DOHH2 (cell line): ENCODE data around the gene UBE2K.

Source experiments
- H3F3A ChIP-seq: fragments of 200-600 bp; sonication (generic), shearing (Covaris generic); 2 replicates; pipeline ENCODE4 v1.6.0; 2016; ENCODE audit warnings: antibody characterized with exemption, mild to moderate bottlenecking; ENCODE audit not compliant: control insufficient read depth, insufficient read depth
- H3K27ac ChIP-seq: fragments of 200-600 bp; sonication (generic); 2 replicates; pipeline ENCODE4 v1.5.1; 2014; ENCODE audit warnings: low read depth, mild to moderate bottlenecking, low read length, moderate library complexity
- H3K27me3 ChIP-seq: fragments of 200-600 bp; sonication (generic); 2 replicates; pipeline ENCODE4 v1.6.1; 2014; ENCODE audit warnings: mild to moderate bottlenecking, low read length, mixed read lengths; ENCODE audit not compliant: control insufficient read depth
- H3K36me3 ChIP-seq: fragments of 200-600 bp; sonication (generic); 2 replicates; pipeline ENCODE4 v1.6.1; 2014; ENCODE audit warnings: mild to moderate bottlenecking, low read length, moderate library complexity, mixed read lengths; ENCODE audit not compliant: control insufficient read depth
- H3K4me1 ChIP-seq: fragments of 200-600 bp; sonication (generic); 2 replicates; pipeline ENCODE4 v1.6.1; 2014; ENCODE audit warnings: mild to moderate bottlenecking, low read length, mixed read lengths; ENCODE audit not compliant: control insufficient read depth
- H3K4me2 ChIP-seq: fragments of 200-600 bp; sonication (generic); 2 replicates; pipeline ENCODE4 v1.6.0; 2014; ENCODE audit warnings: mild to moderate bottlenecking, low read length, moderate library complexity
- H3K4me3 ChIP-seq: fragments of 200-600 bp; sonication (generic); 2 replicates; pipeline ENCODE4 v1.5.1; 2014; ENCODE audit warnings: mild to moderate bottlenecking, low read length, mixed read lengths
- H3K79me2 ChIP-seq: fragments of 200-600 bp; sonication (generic); 2 replicates; pipeline ENCODE4 v1.6.1; 2014; ENCODE audit warnings: mild to moderate bottlenecking, low read length, mixed read lengths; ENCODE audit not compliant: control insufficient read depth
- H3K9me2 ChIP-seq: fragments of 200-600 bp; sonication (generic); replicated peaks from 2 replicates; pipeline ENCODE4 v1.6.1; 2014; ENCODE audit warnings: mild to moderate bottlenecking, low read length, mixed read lengths; ENCODE audit not compliant: control insufficient read depth
- H3K9me3 ChIP-seq: fragments of 200-600 bp; sonication (generic); 2 replicates; pipeline ENCODE4 v1.6.1; 2014; ENCODE audit warnings: antibody characterized with exemption, low read length, mixed read lengths; ENCODE audit not compliant: control insufficient read depth, insufficient read depth
- H4K20me1 ChIP-seq: fragments of 200-600 bp; sonication (generic); 2 replicates; pipeline ENCODE4 v1.6.0; 2014; ENCODE audit warnings: low read depth, mild to moderate bottlenecking, antibody characterized with exemption, low read length, moderate library complexity; ENCODE audit not compliant: control insufficient read depth, insufficient read depth
- EZH2phosphoT487 ChIP-seq: fragments of 200-600 bp; sonication (generic); IDR thresholded peaks from 2 replicates; pipeline ENCODE4 v1.6.1; 2017; ENCODE audit warnings: borderline replicate concordance, mild to moderate bottlenecking, antibody characterized with exemption, low read length, moderate library complexity, mixed read lengths
- TF ChIP-seq, protein P1 (sequence below): fragments of 200-600 bp; sonication (generic); IDR thresholded peaks from one replicate; pipeline ENCODE4 v1.5.1; 2014; ENCODE audit warnings: antibody characterized with exemption, mild to moderate bottlenecking, low read depth, low read length; ENCODE audit not compliant: poor library complexity, severe bottlenecking

UBE2K gene

DNA sequence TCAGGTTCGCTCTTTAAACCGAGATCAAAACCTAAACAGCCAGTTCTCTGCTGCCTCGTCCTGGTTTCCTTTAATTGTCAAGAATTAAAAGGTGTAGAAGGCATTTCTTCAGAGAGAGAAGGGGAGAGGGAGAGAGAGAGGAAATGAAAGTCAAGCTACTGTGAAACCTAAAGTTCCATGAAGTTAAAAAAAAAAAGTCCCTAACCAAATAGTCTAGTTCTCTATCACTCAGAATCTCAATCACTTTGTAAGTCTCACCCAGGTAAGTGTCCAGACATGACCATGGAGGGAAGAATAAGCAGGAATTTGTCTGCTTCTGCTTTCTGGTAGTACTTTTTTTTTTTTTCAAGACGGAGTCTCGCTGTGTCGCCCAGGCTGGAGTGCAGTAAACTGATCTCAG lies 40.5 kb upstream of the UBE2K start:
- no peaks in the 10 kb centered on the region for H3K27me3 ChIP-seq
- H3K36me3 ChIP-seq, result no peaks in the 10 kb centered on the region
- H3K27ac ChIP-seq, result no peak overlapping the region
- H3F3A ChIP-seq, result peaks cover 7% of the 10 kb centered on the region; the same call in 1 of the 2 replicates
- no peaks in the 10 kb centered on the region for H4K20me1 ChIP-seq
- peak overlapping the region; percentile 25 for H3K4me2 ChIP-seq
- no peaks in the 10 kb centered on the region for H3K9me2 ChIP-seq
- no peaks in the 10 kb centered on the region for H3K9me3 ChIP-seq
- TF ChIP-seq, protein P1, sequence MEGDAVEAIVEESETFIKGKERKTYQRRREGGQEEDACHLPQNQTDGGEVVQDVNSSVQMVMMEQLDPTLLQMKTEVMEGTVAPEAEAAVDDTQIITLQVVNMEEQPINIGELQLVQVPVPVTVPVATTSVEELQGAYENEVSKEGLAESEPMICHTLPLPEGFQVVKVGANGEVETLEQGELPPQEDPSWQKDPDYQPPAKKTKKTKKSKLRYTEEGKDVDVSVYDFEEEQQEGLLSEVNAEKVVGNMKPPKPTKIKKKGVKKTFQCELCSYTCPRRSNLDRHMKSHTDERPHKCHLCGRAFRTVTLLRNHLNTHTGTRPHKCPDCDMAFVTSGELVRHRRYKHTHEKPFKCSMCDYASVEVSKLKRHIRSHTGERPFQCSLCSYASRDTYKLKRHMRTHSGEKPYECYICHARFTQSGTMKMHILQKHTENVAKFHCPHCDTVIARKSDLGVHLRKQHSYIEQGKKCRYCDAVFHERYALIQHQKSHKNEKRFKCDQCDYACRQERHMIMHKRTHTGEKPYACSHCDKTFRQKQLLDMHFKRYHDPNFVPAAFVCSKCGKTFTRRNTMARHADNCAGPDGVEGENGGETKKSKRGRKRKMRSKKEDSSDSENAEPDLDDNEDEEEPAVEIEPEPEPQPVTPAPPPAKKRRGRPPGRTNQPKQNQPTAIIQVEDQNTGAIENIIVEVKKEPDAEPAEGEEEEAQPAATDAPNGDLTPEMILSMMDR, result no peak
- TF ChIP-seq EZH2phosphoT487, result no peak
- peak overlapping the region; percentile 1; the same call in 1 of the 2 replicates for H3K4me3 ChIP-seq
- peaks cover 23% of the 10 kb centered on the region for H3K4me1 ChIP-seq
- H3K79me2 ChIP-seq, result no peaks in the 10 kb centered on the region

DNA sequence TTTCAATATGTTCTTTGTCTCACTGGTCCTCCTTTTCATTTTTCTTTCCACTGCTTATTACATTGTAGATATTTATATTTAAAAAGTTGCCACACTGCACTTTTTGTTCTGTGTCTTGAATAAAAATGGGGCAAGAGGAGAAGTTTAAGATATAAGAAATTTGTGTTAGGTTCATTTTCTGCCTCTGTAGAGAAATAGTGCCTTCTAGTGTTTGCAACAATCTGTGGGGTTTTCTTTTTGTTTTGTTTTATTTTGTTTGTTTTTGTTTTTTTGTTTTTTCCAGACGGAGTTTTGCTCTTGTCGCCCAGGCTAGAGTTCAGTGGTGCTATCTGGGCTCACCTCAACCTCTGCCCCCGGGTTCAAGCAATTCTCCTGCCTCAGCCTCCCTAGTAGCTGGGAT lies 39.2 kb upstream of the UBE2K start:
- Histone ChIP-seq H3K4me1 (peaks cover 16% of the 10 kb centered on the region), H3F3A (peaks cover 5% of the 10 kb centered on the region; the same call in 1 of the 2 replicates), H3K36me3 (no peaks in the 10 kb centered on the region), H3K9me2 (no peaks in the 10 kb centered on the region), H3K4me2 (no peak overlapping the region), H3K4me3 (no peak overlapping the region), H3K79me2 (no peaks in the 10 kb centered on the region), H3K9me3 (no peaks in the 10 kb centered on the region), H3K27me3 (no peaks in the 10 kb centered on the region), H4K20me1 (no peaks in the 10 kb centered on the region), H3K27ac (no peak overlapping the region)
- no peak for TF ChIP-seq EZH2phosphoT487
- TF ChIP-seq, protein P1, result no peak

DNA sequence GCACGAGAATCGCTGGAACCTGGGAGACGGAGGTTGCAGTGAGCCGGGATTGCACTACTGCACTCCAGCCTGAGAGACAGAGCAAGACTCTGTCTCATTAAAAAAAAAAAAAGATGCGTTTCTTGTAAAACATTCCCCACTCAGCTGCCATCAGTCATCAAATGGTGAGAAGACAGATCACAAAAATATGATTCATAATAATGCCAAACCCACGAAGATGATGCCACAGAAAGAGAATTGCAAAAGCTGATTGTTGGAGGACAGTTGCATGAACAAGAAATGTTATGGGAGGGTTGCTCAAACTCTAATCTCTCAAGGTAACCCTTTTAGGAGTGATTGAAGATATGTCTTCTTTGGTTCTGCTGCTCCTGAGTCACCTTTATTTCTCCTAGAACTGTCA lies 37.9 kb upstream of the UBE2K start:
- Histone ChIP-seq H3K9me2 (no peaks in the 10 kb centered on the region), H4K20me1 (no peaks in the 10 kb centered on the region), H3K9me3 (no peaks in the 10 kb centered on the region), H3K4me1 (peaks cover 16% of the 10 kb centered on the region), H3K27me3 (no peaks in the 10 kb centered on the region), H3K79me2 (no peaks in the 10 kb centered on the region), H3K36me3 (no peaks in the 10 kb centered on the region), H3K27ac (no peak overlapping the region), H3F3A (0 out of 2 replicates have a peak, but pooled peaks cover 2% of the 10 kb centered on the region), H3K4me2 (no peak overlapping the region), H3K4me3 (no peak overlapping the region)
- TF ChIP-seq EZH2phosphoT487, result no peak
- TF ChIP-seq, protein P1, result no peak
